Transverse colon (tissue), 4 donors: ENCODE results near the gene GDPD2. TPM values are rescaled to one million over a fixed set of nuclear protein-coding genes. Genes with fewer than 3 reads are reported as not detected.

Source experiments
- DNase-seq: peaks from one replicate; pipeline ENCODE4 v3.0.0-alpha.2; 2019
- H3K27ac ChIP-seq, 4 donors: fragments of 200-600 bp; sonication (generic); 2 replicates each; pipeline ENCODE4 v1.5.1; 2016 to 2018; ENCODE audit warnings: inconsistent platforms in 4 of 4
- H3K27me3 ChIP-seq: fragments of 200-600 bp; sonication (generic); 2 replicates; pipeline ENCODE4 v1.5.1; 2017; ENCODE audit warnings: inconsistent platforms
- H3K36me3 ChIP-seq, 4 donors: fragments of 200-600 bp; sonication (generic); 2 replicates each; pipeline ENCODE4 v1.5.1; 2017 to 2019; ENCODE audit warnings: inconsistent platforms in 4 of 4
- H3K4me1 ChIP-seq, 4 donors: fragments of 200-600 bp; sonication (generic); 2 replicates each; pipeline ENCODE4 v1.5.1; 2017 to 2020; ENCODE audit warnings: inconsistent platforms in 4 of 4
- H3K4me3 ChIP-seq, 4 donors: fragments of 200-600 bp; sonication (generic); 1 replicate in 1 of 4; 2 replicates in 3 of 4; pipeline versions ENCODE4 v1.5.1 to v1.6.1; 2017 to 2019; ENCODE audit warnings: inconsistent platforms in 4 of 4
- H3K9me3 ChIP-seq, 2 donors: fragments of 200-600 bp; sonication (generic); 2 replicates each; pipeline ENCODE4 v1.5.1; 2017 to 2019; ENCODE audit warnings: inconsistent platforms in 2 of 2
- EP300 ChIP-seq: sonication (generic); formaldehyde crosslinking; IDR thresholded peaks from one replicate; pipeline ENCODE4 v1.6.1; 2017; ENCODE audit warnings: antibody characterized with exemption, low read depth
- POLR2A ChIP-seq: fragments of 450-650 bp; IDR thresholded peaks from one replicate; pipeline ENCODE4 v1.6.1; 2016; ENCODE audit warnings: antibody characterized with exemption, mild to moderate bottlenecking, moderate library complexity
- POLR2AphosphoS5 ChIP-seq, 3 donors: sonication (generic); formaldehyde crosslinking; IDR thresholded peaks; one replicate each; pipeline ENCODE4 v1.6.1; 2016; ENCODE audit warnings: antibody characterized with exemption in 3 of 3
- WGBS, 2 donors: methylation state at CpG; one replicate each; pipeline ENCODE4 v1.1.5; 2018; ENCODE audit warnings: low coverage in 1 of 2; 5-methylcytosine and 5-hydroxymethylcytosine counted together
- in situ Hi-C, 4 donors: fragments of 200-750 bp; cut with MboI; loops; one replicate each; pipeline versions ENCODE4 v1.15.0 to v1.15.1; 2017; ENCODE audit warnings: low sequenced_read_pairs in 3 of 4, low pct_ligation_motif_present in 1 of 4, low pct_unique_long_range_greater_than_20kb in 1 of 4
- intact Hi-C: fragments of 100-400 bp; cut with DNase I; formaldehyde crosslinking; loops from one replicate; pipeline ENCODE4 v1.15.1; 2023; ENCODE audit warnings: low total_unique reads
- total RNA-seq, 4 donors: library from RNA; depleted of rRNA; stranded (reverse); fragments of >200 nt; gene quantifications; one replicate each; pipeline ENCODE4 v1.1.0, GENCODE V29; 2016
- TF ChIP-seq, protein P1 (sequence below), 5 experiments: fragments of 200-600 bp in 3 of 5; fragments of 450-650 bp in 2 of 5; sonication (generic) in 3 of 5; IDR thresholded peaks; 1 replicate in 2 of 5; 2 replicates in 3 of 5; pipeline ENCODE4 v1.5.1; 2016 to 2017; ENCODE audit warnings: antibody characterized with exemption in 5 of 5, inconsistent platforms in 3 of 5, mild to moderate bottlenecking in 2 of 5, moderate library complexity in 1 of 5

The GDPD2 gene
- total RNA-seq, 4 donors from 2014 or later: 1.6 to 68.1 (median 31.2) TPM

- Histone ChIP-seq H3K27me3 (no peaks in the 10 kb centered on the region), H3K9me3 (no peaks in the 10 kb centered on the region), H3K4me3 (peak overlapping the region in 3 of 4 donors; percentile 32 to 64 (median 49)), H3K27ac (peak overlapping the region; percentile 73 to 96 (median 85)), H3K36me3 (no peaks in the 10 kb centered on the region), H3K4me1 (peaks cover 0 to 28% (median 3%) of the 10 kb centered on the region in 4 donors)
- intact Hi-C loops (no loop called here), in situ Hi-C loops (loop anchor here in 2 of 4 donors (10.0 kb wide), 1 partner anchor 102 kb away; no protein-coding TSS in a partner anchor)
- no peak for DNase-seq
- WGBS, 2 donors: 39% methylated on average over 5 of the region's 5 CpGs; no CpG with 5 or more reads in 1 of the 2 donors
- TF ChIP-seq, protein P1, sequence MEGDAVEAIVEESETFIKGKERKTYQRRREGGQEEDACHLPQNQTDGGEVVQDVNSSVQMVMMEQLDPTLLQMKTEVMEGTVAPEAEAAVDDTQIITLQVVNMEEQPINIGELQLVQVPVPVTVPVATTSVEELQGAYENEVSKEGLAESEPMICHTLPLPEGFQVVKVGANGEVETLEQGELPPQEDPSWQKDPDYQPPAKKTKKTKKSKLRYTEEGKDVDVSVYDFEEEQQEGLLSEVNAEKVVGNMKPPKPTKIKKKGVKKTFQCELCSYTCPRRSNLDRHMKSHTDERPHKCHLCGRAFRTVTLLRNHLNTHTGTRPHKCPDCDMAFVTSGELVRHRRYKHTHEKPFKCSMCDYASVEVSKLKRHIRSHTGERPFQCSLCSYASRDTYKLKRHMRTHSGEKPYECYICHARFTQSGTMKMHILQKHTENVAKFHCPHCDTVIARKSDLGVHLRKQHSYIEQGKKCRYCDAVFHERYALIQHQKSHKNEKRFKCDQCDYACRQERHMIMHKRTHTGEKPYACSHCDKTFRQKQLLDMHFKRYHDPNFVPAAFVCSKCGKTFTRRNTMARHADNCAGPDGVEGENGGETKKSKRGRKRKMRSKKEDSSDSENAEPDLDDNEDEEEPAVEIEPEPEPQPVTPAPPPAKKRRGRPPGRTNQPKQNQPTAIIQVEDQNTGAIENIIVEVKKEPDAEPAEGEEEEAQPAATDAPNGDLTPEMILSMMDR (IDR thresholded peaks at IDR 0.05): no peak
- TF ChIP-seq POLR2AphosphoS5 (IDR thresholded peaks at IDR 0.05) (no peak), EP300 (no peak), POLR2A (no peak)
Observed at GRCh38 chrX:70453024-70453618, 30.0 kb downstream of the GDPD2 start.

DNA sequence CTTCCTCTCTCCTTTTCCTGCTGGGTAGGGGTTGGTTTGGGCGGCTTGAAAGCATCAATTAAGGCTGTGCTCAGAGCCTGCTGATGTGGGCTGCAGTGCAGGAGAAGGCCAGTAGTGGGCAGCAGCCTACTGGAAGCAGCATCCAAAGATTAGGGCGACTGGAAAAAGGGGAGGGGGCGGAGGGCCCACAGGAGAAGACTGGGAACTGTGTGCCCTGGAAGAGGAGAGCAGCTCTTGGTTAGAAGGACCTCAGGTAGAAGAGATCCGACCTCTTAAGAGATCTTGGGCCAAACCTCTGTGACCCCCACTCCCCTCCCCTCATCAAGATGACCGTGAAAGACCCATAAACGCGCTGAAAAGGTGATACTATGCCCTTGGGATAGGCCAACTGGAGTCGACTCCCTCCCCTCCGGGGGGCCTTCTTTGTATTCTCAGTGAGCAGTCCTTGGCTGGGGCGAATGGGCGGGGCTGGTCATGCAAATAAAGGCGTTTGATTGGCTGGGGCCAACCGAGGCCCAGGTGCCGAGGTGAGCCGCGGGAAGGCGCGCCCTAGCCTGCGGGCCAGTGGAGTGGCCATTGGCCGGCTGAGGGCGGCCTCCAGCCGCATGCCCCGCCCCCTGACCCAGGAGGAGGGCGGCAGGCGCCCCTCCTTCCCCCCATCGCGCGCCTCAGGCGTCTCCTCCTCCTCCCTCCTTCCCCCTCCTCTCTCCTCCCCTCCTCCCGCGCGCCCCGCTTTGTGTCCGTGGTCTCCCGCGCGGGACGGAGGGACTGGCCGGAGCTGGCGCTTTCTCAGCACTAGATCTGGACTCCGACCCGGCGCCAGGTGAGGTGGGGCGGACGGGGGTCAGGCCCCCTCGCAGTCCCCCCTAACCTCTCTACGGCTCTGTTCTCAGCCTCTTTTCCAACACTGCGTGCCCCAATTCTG is 31.6 kb downstream of the GDPD2 start:
- Histone ChIP-seq H3K27me3 (no peaks in the 10 kb centered on the region), H3K27ac (peak overlapping the region; percentile 87 to 97 (median 94)), H3K9me3 (no peaks in the 10 kb centered on the region), H3K36me3 (no peaks in the 10 kb centered on the region), H3K4me1 (peaks cover 0 to 28% (median 3%) of the 10 kb centered on the region in 4 donors), H3K4me3 (peak overlapping the region; percentile 47 to 85 (median 61))
- peak; percentile 91 for DNase-seq
- no peak for TF ChIP-seq EP300
- peak; percentile 44 for TF ChIP-seq POLR2A
- TF ChIP-seq, protein P1 (IDR thresholded peaks at IDR 0.05): peak; percentile 74 to 91 (median 78)
- peak in 2 of 3 donors; percentile 14 to 61 for TF ChIP-seq POLR2AphosphoS5 (IDR thresholded peaks at IDR 0.05)
- intact Hi-C loops (no loop called here), in situ Hi-C loops (loop anchor here in 2 of 4 donors (10.0 kb wide), 1 partner anchor 100 kb away; no protein-coding TSS in a partner anchor)
- WGBS, 2 donors: 46% methylated on average over 47 of the region's 48 CpGs; no CpG with 5 or more reads in 1 of the 2 donors

- no peaks in the 10 kb centered on the region for H3K27me3 ChIP-seq
- no peaks in the 10 kb centered on the region for H3K36me3 ChIP-seq
- H3K4me1 ChIP-seq: peaks cover 0 to 28% (median 3%) of the 10 kb centered on the region in 4 donors
- TF ChIP-seq POLR2AphosphoS5 (IDR thresholded peaks at IDR 0.05): no peak
- TF ChIP-seq EP300: no peak
- TF ChIP-seq, protein P1 (IDR thresholded peaks at IDR 0.05): no peak
- no peak for TF ChIP-seq POLR2A
- H3K4me3 ChIP-seq: peak overlapping the region; percentile 47 to 85 (median 61)
- H3K9me3 ChIP-seq: no peaks in the 10 kb centered on the region
- 0 to 37% methylated on average over 1 to 32 of the region's 32 CpGs for WGBS, 2 donors
- peak overlapping the region; percentile 87 to 97 (median 94) for H3K27ac ChIP-seq
- intact Hi-C loops (no loop called here), in situ Hi-C loops (loop anchor here in 2 of 4 donors (10.0 kb wide), 1 partner anchor 99 kb away; no protein-coding TSS in a partner anchor)
- DNase-seq: peak; percentile 54
Observed at GRCh38 chrX:70455366-70456202, 32.5 kb downstream of the GDPD2 start.
